HAP-1 (cell line): ENCODE measurements around the gene MPV17.
"Not testable (repeated sequence)": the region's sequence is repeated elsewhere in the genome, so short reads cannot be mapped to it uniquely, and the experiment has no call there.

ENCODE experiments used
- DNase-seq, 2 experiments: peaks; one replicate each; pipeline ENCODE4 v3.0.0-alpha.2; 2016 to 2020; ENCODE audit warnings: low spot score in 2 of 2
- H3K27me3 ChIP-seq: fragments of 250-450 bp; sonication (Bioruptor Pico); 2 replicates; pipeline ENCODE4 v1.5.1; 2020; ENCODE audit warnings: low read depth, mild to moderate bottlenecking, moderate library complexity
- H3K36me3 ChIP-seq: fragments of 250-450 bp; sonication (Bioruptor Pico); replicated peaks from 2 replicates; pipeline ENCODE4 v1.5.1; 2020; ENCODE audit warnings: mild to moderate bottlenecking
- H3K4me1 ChIP-seq: fragments of 250-450 bp; sonication (Bioruptor Pico); 2 replicates; pipeline ENCODE4 v1.5.1; 2020; ENCODE audit warnings: mild to moderate bottlenecking
- H3K4me3 ChIP-seq: fragments of 250-450 bp; sonication (Bioruptor Pico); 2 replicates; pipeline ENCODE4 v1.5.1; 2020; ENCODE audit warnings: mild to moderate bottlenecking, moderate library complexity
- H3K9me3 ChIP-seq: fragments of 250-450 bp; sonication (Bioruptor Pico); 2 replicates; pipeline ENCODE4 v1.5.1; 2020; ENCODE audit warnings: mild to moderate bottlenecking, moderate library complexity
- in situ Hi-C: fragments of 300-500 bp; cut with MboI; formaldehyde crosslinking; loops from 3 replicates; pipeline ENCODE4 v1.14.3; 2020; ENCODE audit warnings: low sequenced_read_pairs, inconsistent platforms, mixed read lengths

The MPV17 gene, protein sequence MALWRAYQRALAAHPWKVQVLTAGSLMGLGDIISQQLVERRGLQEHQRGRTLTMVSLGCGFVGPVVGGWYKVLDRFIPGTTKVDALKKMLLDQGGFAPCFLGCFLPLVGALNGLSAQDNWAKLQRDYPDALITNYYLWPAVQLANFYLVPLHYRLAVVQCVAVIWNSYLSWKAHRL

DNA sequence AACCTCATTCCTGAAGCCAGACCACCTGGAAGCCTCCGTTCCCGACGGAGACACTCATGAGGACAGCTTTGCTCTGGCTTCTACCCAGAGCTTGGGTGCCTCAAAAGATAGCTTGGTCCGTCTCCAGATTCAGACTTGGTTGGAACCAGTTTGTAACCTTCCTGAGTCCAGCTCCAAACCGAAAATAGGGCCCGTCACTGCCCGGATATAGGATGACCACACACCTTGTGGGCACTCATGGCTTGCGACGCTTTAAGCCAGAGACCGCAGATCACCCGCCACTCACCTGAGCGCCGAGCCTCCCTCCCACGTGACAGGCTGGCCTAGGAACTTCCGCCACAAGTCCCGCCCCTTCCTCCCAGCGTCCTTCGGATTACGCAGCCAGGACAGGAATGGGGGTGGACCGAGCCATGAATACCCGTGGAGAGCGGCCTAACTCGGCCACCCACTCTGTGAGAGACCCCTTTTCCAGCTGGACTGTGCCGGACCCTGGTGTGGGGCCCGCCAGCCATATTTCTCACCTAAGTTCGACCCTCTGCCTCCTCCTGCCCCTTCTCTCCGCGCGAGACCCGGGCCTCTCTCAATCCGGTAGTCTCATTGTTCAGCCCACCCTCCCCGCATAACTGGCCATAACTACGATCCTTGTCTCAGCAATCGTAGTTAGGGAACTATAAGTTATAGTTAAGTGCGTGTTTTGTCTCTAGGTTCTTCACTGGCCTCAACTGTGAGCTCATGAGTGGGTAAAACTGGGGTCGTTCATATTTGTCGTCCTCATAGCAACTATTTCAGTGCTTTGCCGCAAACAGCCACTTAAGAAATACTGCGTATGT, at the start of gene MPV17:
Gene MPV17, minus strand, starts transcription at position 332 of the 830 bp plus-strand sequence. CDS start 580 bp downstream, outside the sequence.
- Histone ChIP-seq H3K4me1 (peaks cover 18% of the 10 kb centered on the region), H3K4me3 (peak within 1 kb of the TSS; percentile 70), H3K9me3 (no peaks in the 10 kb centered on the region), H3K36me3 (peaks cover 33% of the 10 kb centered on the region), H3K27me3 (no peaks in the 10 kb centered on the region)
- peak; percentile 88 to 96 for DNase-seq
- in situ Hi-C loops = no loop called here

DNA sequence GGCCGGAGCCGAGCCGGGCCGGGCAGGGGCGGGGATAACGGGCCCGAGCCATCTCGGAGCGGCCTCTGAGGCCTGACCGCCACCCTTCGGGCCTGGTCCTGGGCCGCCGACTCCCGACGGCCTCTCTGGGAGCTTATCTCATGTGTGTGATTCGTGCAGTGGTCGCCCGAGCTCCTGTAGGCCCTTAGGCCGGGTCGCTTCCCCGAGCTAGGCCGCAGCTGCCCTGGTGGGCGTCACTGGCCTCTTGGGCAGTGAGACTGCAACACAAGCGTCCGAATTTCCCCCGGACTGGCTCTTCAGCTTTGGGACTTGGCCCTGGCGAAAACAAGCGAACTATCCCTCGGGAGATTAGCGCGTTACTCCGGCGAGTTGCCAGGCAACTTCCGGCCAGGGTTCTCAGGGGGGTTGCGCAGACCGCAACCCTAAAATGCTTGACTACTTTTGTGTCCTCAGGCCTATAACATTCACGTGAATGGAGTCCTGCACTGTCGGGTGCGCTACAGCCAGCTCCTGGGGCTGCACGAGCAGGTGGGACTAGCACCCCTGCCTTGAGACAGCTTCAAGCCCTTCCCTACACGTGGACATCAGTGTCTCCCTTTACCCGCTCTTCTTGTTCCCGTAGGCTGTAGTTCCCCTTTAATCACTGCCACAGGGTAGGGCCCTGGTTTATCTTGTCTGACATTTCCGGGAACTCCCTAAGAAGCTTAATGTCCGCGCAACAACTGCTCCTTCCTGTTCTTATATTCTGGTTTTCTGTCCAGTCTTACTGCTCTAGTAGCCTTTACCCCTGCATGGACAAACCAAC, 48.1 kb upstream of the MPV17 start:
- Histone ChIP-seq H3K36me3 (peaks cover 73% of the 10 kb centered on the region), H3K4me1 (peaks cover 10% of the 10 kb centered on the region), H3K27me3 (no peaks in the 10 kb centered on the region), H3K4me3 (peak overlapping the region; percentile 98), H3K9me3 (no peaks in the 10 kb centered on the region)
- in situ Hi-C loops = no loop called here
- DNase-seq = peak in 1 of 2 experiments; percentile 48

DNA sequence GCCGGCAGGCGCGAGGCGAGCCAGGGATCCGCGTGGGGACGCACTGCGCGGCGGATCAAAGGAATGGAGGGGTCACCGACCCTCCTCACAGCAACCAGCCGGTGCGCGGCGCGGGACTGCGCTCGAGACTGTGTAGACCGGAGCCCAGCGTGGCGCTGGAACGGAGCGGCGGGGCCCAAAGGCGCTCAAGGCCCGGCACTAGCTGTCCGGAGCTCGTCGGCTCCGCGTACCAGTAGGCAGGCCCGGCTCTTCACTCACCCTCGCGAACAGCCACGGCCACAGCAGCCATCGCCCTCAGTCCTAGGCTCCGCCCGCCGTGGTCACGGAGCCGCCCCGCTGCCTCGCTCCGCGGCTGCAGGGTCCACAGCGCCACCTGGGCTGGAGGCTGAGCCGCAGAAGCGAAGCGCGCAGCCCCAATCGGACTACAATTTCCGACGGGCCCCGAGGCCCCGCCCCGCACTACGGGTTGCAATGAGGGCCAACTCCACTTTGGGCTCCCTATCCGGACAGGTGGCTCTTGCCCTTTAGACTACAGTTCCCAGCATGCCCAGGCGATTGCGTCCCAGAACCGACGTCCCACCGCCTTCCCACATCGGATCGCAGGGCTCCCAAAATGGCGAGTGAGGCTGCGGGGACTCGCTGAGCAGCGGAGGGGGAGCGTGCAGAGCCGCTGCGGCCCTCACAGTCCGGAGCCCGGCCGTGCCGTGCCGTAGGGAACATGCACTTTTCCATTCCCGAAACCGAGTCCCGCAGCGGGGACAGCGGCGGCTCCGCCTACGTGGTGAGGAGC, 47.3 kb upstream of the MPV17 start, which contains the start of the genes EIF2B4 and SNX17:
Gene EIF2B4, minus strand, starts transcription at position 313 of the 790 bp plus-strand sequence. Its CDS starts 24 bp downstream, at position 289.
Gene SNX17, plus strand, starts transcription at position 591 of the 790 bp plus-strand sequence. Its CDS starts 128 bp downstream, at position 719.
- Histone ChIP-seq H3K27me3 (no peaks in the 10 kb centered on the region), H3K9me3 (no peaks in the 10 kb centered on the region), H3K4me3 (peak within 1 kb of the TSS; percentile 98), H3K4me1 (peaks cover 10% of the 10 kb centered on the region), H3K36me3 (peaks cover 71% of the 10 kb centered on the region)
- peak; percentile 97 to 99 for DNase-seq
- in situ Hi-C loops = no loop called here

DNA sequence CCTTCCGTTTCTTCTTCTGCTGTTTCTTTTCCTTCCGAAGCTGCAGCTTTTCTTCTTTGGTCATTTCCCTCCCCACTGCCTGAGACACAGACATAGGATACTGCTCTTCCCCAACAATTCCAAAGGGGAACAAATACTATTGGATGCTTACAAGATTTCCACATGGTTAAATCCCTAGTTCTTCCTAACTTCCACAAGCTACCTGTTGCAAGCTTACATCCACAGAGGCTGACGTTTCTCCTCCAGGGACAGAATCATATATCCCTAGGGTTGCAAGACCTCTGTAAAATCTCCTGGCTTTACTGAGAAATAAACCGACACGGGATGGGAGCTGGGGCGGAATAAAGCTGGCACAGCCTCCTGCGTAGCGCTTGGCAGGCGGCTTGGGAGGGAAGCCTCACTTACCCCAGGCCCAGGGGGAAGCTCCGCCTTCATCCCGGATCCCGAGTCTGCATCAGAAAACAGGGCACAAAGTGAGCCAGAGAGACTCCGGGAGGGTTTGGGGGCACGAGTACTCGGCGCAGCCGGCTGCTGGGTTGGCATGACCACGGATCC, 46.7 kb upstream of the MPV17 start:
- DNase-seq = peak; percentile 44 to 71
- peak overlapping the region; percentile 98 for H3K4me3 ChIP-seq
- H3K9me3 ChIP-seq = no peaks in the 10 kb centered on the region
- peaks cover 69% of the 10 kb centered on the region for H3K36me3 ChIP-seq
- no peaks in the 10 kb centered on the region for H3K27me3 ChIP-seq
- in situ Hi-C loops = no loop called here
- peaks cover 10% of the 10 kb centered on the region for H3K4me1 ChIP-seq

DNA sequence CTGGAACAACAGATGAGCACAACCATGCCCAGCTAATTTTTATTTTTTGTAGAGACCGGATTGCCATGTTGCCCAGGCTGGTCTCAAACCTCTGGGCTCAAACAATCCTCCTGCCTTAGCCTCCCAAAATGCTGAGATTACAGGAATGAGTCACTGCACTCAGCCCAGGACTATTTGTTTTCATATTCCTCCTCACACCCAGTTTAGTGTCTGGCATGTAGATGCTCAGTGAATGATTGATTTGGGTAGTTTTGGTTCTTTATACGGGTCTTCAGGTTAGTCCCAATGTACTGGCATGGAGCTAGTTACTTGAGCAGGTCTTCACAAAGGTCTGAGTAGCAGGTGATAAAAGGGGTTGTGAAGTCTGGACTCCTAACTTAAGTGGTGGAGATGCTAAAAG, 41.0 kb upstream of the MPV17 start:
- H3K36me3 ChIP-seq = peaks cover 53% of the 10 kb centered on the region

DNA sequence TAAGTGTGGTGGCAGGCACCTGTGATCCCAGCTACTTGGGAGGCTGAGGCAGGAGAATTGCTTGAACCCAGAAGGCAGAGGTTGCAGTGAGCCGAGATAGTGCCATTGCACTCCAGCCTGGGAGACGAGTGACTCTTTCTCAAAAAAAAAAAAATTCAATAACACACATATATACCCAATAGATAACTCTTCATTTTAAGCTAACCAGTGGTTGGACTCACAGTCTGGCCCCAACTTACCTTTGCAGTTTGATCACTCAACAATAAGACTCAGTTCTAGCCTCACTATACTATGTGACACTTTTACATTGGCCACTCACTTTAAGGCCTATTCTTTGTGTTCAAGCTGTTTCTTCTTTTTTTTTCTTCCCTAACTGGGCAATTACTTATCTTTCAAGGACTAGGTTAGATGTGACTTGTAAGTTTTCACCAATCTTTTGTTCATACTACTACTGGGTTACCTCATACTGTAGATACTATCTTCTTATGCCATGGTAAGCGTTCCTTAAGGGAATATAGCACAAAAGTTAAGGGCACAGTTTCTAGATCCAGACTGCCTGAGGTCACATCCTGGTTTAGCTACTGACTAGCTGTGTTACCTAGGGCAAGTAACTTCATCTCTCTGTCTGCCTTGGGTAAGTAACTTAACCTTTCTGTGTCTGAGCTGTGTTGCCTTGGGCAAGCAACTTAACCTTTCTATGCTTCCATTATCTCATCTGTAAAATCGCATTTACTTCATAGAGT, 40.0 kb upstream of the MPV17 start:
- Histone ChIP-seq H3K9me3 (no peaks in the 10 kb centered on the region), H3K27me3 (no peaks in the 10 kb centered on the region), H3K4me3 (no peak overlapping the region), H3K36me3 (peaks cover 47% of the 10 kb centered on the region), H3K4me1 (no peaks in the 10 kb centered on the region)
- DNase-seq = no peak
- in situ Hi-C loops = no loop called here

More for the DNA sequence above, 41.0 kb upstream of the MPV17 start:
- in situ Hi-C loops = no loop called here
- Histone ChIP-seq H3K27me3 (no peaks in the 10 kb centered on the region), H3K4me3 (no peak overlapping the region), H3K9me3 (no peaks in the 10 kb centered on the region), H3K4me1 (peaks cover 3% of the 10 kb centered on the region; the same call in 1 of the 2 replicates)
- no peak for DNase-seq

DNA sequence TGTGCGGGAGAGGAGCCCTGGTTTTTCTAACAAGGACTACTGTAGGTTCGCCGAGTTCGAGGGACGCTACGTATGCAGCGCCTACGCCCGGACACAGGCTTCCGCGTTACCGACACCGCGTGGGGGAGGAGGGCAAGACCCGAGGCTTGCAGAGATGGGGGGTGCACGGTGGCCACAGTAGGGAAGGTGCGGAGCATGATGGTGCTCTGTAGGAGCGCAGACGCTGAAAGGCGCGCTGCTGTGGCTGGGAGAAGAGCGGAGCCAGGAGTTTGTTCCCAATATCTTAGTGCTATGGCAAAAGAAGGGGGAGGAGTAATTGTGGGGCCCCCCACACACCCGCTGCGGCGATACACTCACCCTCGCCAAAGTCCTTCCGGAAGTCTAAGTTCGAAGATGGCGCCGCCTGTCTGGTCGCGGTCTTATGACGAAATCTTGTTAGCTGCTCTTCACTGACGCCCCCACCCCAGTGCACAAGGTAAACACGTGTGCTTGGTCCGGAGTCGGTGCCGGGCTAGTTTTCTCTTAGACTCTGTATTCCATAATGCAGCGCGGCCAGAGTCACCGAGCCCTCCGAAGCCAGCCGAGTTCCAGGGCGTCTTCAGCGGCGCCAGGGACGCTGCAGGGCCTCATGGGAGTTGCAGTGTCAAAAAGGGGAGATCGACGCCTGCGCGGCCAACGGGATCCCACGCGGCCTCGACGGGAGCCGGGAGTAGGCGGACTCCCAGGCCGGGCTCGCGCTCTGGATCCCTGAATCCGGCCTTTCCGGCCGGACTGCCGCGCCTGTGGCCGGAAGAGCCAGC, 33.7 kb upstream of the MPV17 start, which contains the start of gene GTF3C2:
Gene GTF3C2, minus strand, starts transcription at position 383 of the 800 bp plus-strand sequence. CDS start 13,210 bp downstream, outside the sequence.
- H3K36me3 ChIP-seq = 0 out of 2 replicates have a peak, but pooled peaks cover 9% of the 10 kb centered on the region
- peaks cover 17% of the 10 kb centered on the region for H3K4me1 ChIP-seq
- in situ Hi-C loops = no loop called here
- no peaks in the 10 kb centered on the region for H3K9me3 ChIP-seq
- peak within 1 kb of the TSS; percentile 96 for H3K4me3 ChIP-seq
- peak; percentile 97 to 98 for DNase-seq
- H3K27me3 ChIP-seq = no peaks in the 10 kb centered on the region

DNA sequence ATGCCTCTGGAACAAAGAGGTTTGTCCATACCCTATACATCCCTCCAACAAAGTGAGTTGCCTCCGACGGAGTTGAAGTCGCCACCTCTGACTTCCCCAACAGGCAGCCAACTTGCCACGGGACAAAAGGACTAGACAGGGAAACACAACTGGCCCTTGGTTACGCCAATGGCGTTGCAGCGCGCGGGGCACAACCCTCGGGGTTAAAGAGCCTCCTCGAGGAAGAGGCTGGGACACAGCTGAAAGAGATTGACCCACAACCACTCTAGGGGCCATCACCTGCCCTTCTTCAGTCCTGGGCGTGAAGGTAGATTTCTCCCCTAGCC, 33.1 kb upstream of the MPV17 start:
- Histone ChIP-seq H3K36me3 (0 out of 2 replicates have a peak, but pooled peaks cover 9% of the 10 kb centered on the region), H3K4me3 (peak overlapping the region; percentile 96), H3K9me3 (no peaks in the 10 kb centered on the region), H3K4me1 (peaks cover 17% of the 10 kb centered on the region), H3K27me3 (no peaks in the 10 kb centered on the region)
- peak; percentile 52 to 78 for DNase-seq
- in situ Hi-C loops = no loop called here

DNA sequence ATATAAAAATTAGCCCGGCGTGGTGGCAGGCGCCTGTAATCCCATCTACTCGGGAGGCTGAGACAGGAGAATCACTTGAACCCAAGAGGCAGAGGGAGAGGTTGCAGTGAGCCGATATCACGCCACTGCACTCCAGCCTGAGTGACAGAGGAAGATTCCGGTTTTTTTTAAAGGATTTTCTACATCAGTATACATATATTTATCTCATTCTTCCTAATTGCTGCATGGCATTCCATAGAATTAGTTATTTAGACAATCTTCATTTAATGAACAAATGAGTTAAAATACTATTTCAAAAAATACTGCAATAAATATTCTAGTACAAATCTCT, 31.7 kb upstream of the MPV17 start:
- no peaks in the 10 kb centered on the region for H3K27me3 ChIP-seq
- no peak overlapping the region for H3K4me3 ChIP-seq
- peaks cover 17% of the 10 kb centered on the region for H3K4me1 ChIP-seq
- no peak for DNase-seq
- H3K36me3 ChIP-seq = 0 out of 2 replicates have a peak, but pooled peaks cover 14% of the 10 kb centered on the region
- in situ Hi-C loops = no loop called here
- H3K9me3 ChIP-seq = no peaks in the 10 kb centered on the region

DNA sequence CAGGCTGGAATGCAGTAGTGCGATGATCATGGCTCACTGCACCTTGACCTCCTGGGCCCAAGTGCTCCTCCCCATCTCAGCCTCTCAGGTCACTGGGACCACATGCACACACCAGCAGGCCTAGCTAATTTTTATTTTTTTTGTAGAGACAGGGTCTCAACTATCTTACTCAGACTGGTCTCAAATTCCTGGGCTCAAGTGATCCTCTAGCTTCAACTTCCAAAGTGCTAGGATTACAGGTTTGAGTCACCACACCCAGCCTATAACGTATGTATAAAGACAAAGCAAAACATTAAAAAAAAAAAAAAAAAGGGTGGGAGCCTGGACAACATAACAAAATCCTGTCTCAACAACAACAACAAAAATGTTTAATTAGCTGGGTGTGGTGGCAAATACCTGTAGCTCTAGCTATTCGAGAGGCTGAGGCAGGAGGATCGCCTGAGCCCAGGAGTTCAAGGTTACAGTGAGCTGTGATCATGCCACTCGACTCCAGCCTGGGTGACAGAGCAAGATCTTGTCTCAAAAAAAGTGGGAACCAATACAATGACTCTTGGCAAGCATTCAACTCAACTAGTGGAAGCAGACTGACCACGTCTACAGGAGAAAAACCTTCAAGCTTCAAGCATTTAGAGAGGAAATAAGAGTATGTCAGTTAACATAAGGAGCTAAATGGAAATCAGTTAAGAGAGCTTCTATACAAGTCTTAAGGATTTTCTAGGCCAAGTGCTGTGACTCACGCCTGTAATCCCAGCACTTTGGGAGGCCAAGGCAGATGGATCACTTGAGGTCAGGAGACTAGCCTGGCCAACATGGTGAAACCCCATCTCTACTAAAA, 31.1 kb upstream of the MPV17 start:
- Histone ChIP-seq H3K4me3 (no peak overlapping the region), H3K4me1 (peaks cover 17% of the 10 kb centered on the region), H3K9me3 (no peaks in the 10 kb centered on the region), H3K36me3 (0 out of 2 replicates have a peak, but pooled peaks cover 14% of the 10 kb centered on the region), H3K27me3 (no peaks in the 10 kb centered on the region)
- in situ Hi-C loops = no loop called here
- DNase-seq = no peak

DNA sequence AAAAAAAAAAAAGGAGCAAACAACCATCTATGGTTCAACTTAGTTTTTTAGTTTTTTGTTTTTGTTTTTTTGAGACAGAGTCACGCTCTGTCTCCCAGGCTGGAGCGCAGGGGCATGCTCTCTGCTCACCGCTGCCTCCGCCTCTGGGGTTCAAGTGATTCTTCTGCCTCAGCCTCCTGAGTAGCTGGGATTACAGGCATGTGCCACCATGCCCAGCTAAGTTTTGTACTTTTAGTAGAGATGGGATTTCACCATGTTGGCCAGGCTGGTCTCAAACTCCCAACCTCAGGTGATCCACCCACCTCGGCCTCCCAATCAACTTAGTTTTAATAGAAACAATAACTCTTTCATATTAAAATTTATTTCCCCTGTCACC, 30.5 kb upstream of the MPV17 start:
- H3K9me3 ChIP-seq, H3K4me3 ChIP-seq, DNase-seq, H3K27me3 ChIP-seq, in situ Hi-C loops: not testable (repeated sequence)
- Histone ChIP-seq H3K4me1 (peaks cover 17% of the 10 kb centered on the region), H3K36me3 (0 out of 2 replicates have a peak, but pooled peaks cover 14% of the 10 kb centered on the region)
